22Rv1 (cell line): Measurements from ENCODE around the gene CLK2.

ENCODE experiments used
- H3K27ac ChIP-seq: fragments of 450-650 bp; 2 replicates; pipeline ENCODE4 v1.5.1; 2017
- CTCF ChIP-seq: fragments of 450-650 bp; IDR thresholded peaks from 2 replicates; pipeline ENCODE4 v1.5.1; 2017; ENCODE audit warnings: mild to moderate bottlenecking
- ZFX ChIP-seq: fragments of 450-650 bp; IDR thresholded peaks from 2 replicates; pipeline ENCODE4 v1.6.1; 2017; ENCODE audit warnings: antibody characterized with exemption, borderline replicate concordance

Gene CLK2

GRCh38 chr1:155318082-155318481 is 44.8 kb upstream of the CLK2 start:
- peak overlapping the region; percentile 99 for H3K27ac ChIP-seq
- TF ChIP-seq CTCF (no peak), ZFX (no peak)

GRCh38 chr1:155316922-155317321 is 43.6 kb upstream of the CLK2 start:
- TF ChIP-seq ZFX (no peak), CTCF (no peak)
- peak overlapping the region; percentile 99 for H3K27ac ChIP-seq

- TF ChIP-seq CTCF (no peak), ZFX (no peak)
- H3K27ac ChIP-seq, result peak overlapping the region; percentile 99
These were observed 40.0 kb upstream of the CLK2 start for GRCh38 chr1:155313261-155313660.

- peak overlapping the region; percentile 99 for H3K27ac ChIP-seq
- TF ChIP-seq CTCF, result no peak
- no peak for TF ChIP-seq ZFX
These were observed 36.2 kb upstream of the CLK2 start for GRCh38 chr1:155309423-155310021.

- peak within 1 kb of the TSS; percentile 99 for H3K27ac ChIP-seq
- TF ChIP-seq CTCF, result no peak
- no peak for TF ChIP-seq ZFX
These were observed 35.5 kb upstream of the CLK2 start, which contains the start of gene FDPS for GRCh38 chr1:155308493-155309422. FDPS (plus strand) TSS chr1:155308866; CDS start chr1:155309790, 924 bp downstream.

GRCh38 chr1:155307247-155307740 is 34.0 kb upstream of the CLK2 start:
- TF ChIP-seq ZFX, result no peak
- peak; percentile 50 for TF ChIP-seq CTCF
- H3K27ac ChIP-seq, result peak overlapping the region; percentile 99
